Renal pelvis (tissue), 4 donors: ENCODE measurements around the gene TMEM220. TPM values are rescaled to one million over a fixed set of nuclear protein-coding genes. Genes with fewer than 3 reads are reported as not detected.
"Not testable (repeated sequence)": the region's sequence is repeated elsewhere in the genome, so short reads cannot be mapped to it uniquely, and the experiment has no call there.

ENCODE experiments used
- DNase-seq: peaks from one replicate; pipeline ENCODE4 v3.0.0-alpha.2; 2013
- polyA plus RNA-seq, 3 donors: library from polyadenylated mRNA; unstranded; fragments of 120-200 nt; gene quantifications; one replicate each; pipeline ENCODE4 v1.2.1, GENCODE V29; 2013; ENCODE audit not compliant: insufficient read length in 3 of 3

TMEM220 gene
- polyA plus RNA-seq, 3 donors: 8.4 to 16.4 (median 13.2) TPM

GRCh38 chr17:10732121-10732520, 2.3 kb upstream of the TMEM220 start:
- DNase-seq: not testable (repeated sequence)

DNA sequence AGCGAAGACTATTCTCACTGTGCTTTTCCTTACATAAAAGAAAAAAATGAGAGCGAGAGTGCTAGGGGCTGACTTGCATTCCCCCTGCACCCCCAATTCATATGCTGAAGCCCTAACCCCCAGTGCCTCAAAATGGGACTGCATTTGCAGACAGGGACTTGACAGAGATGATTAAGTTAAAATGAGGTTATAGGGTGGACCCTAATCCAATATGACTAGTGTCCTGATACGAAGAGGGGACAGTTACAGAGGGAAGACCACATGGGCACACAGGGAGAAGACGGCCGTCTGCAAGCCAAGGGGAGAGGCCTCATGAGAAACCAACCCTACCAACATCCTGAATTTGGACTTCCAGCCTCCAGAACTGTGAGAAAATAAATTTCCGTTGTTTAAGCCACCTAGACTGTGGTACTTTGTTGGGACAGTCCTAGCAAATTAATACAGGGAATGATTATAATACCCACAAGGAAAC, 1.6 kb upstream of the TMEM220 start:
- DNase-seq: no peak

DNA sequence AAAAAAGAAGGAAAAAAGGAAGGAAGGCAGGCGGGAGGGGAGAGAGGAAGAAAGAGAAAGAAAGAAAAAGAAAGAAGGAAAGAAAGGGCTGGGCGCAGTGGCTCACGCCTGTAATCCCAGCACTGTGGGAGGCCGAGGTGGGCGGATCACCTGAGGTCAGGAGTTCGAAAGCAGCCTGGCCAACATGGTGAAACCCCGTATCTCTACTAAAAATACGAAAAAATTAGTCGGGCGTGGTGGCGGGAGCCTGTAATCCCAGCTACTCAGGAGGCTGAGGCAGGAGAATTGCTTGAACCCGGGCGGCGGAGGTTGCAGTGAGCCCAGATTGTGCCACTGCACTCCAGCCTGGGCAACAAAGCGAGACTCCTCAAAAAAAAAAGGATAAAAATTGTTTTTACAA, 424 bp upstream of the TMEM220 start:
- not testable (repeated sequence) for DNase-seq

GRCh38 chr17:10728331-10728892, 1.4 kb downstream of the TMEM220 start:
- DNase-seq: no peak

DNA sequence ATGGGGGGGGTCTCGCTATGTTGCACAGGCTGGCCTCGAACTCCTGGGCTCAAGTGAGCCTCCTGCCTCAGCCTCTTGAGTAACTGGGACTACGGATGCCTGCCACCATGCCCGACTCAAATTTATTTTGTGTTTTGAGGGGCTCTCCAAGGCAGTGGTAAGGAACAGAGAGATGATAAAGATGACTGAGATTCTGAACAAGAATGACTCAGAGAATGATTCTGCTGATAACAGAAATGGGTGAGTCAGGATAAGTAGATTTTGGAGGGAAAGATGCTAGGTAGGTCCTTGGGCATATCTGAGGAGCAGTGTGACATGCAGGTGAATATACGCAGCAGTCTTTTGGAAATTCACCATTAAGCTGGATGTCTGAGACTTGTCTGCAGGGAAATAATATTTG, 2.6 kb downstream of the TMEM220 start:
- no peak for DNase-seq

DNA sequence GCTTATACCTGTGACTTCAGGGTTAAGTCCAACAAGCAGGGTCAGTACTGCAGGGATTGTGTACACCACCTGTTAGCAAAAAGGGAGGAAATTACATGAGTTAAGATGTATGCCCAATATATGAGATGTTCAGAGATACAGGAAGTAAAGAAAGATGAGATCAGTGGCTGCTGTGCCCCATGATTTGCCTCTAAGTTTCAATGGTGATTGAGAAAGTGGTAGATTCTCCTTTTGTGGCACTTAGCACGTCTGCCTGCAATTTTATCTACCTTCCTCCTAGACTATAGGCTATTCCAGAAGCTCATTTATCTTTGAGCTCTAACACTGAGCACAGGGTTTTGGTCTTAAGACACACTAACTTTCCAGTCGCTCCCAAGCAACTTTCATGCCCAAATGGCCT, 3.6 kb downstream of the TMEM220 start:
- no peak for DNase-seq

DNA sequence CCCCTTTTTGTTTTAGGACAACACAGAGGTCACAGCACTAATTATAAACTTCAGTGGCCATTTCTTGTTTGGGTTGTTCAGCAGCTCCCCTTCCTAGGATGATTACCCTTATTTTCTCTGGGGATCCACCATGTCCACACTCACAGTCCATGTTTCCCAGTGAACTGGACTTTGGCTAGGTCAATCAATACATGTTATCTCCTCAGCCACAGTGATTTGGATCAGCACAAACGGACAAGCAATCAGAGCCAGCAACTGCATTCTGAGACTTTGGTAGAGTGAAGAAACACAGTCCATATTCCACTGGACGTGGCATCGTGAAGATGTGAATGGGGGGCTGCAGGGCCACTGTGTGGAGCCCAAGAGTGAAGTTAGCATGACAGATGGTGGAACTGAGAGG, 4.6 kb downstream of the TMEM220 start:
- no peak for DNase-seq

DNA sequence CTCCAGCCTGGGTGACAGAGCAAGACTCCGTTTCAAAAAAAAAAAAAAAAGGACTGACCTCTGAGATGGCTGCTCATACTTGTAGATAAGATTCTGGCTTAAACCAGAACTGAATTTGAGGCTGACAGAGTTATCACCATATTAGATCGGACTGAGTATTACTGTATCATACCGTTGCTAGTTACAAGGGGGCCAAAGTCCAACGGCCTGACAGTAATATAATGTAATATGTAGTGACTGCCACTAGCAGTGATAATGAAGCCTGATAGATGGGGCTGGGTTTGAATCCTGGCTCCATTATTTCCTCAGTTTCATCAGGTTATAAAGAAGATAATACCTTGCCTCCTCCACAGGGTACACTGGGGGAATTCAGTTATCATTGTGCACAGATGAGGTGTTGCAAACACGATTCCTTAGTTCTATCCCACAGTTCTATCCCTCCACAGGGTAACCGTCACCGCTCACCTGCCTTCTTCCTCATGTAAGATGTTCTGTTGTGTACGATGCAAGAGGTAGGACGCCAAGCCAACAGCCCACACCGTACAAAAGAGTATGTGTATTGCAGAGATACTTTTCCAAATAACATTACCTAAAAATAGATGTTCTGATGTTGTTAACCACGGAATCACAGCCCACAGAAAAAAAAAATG, 5.2 kb downstream of the TMEM220 start:
- no peak for DNase-seq

DNA sequence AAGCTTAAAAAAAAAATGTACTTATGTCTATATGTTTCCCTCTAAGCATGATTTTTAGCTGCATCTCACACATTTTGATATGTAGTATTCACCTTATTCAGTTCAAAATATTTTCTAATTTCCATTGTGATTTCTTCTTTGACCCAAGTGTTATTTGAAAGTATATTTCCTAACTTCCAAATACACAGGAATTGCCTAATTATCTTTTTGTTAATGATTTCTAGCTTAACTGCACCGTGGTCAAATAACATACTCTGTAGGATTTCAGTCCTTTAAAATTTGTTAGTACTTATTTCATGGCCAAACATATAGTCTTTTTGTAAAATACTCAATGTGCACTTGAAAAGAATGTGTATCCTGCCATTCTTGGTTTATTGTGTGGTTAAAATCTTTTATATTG, 11.3 kb downstream of the TMEM220 start:
- no peak for DNase-seq

DNA sequence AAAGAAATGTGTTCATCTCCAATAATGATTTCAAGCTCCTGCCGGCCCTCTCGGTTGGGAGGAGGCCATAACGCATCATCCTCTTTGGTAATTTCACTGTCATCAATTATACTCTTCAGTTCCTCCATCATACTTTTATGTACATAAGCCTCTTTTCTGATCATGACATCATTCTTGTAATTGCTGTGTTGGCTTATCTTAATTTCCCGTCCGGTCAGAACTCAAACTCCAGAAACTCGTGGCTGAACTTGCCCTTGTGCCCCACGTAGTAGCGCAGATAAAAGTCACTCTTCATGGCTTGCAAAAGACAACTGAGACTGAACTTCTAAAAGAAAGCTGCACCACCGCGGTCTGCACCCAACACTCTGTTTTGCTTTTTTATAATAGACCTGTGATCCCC, 13.6 kb downstream of the TMEM220 start:
- no peak for DNase-seq

DNA sequence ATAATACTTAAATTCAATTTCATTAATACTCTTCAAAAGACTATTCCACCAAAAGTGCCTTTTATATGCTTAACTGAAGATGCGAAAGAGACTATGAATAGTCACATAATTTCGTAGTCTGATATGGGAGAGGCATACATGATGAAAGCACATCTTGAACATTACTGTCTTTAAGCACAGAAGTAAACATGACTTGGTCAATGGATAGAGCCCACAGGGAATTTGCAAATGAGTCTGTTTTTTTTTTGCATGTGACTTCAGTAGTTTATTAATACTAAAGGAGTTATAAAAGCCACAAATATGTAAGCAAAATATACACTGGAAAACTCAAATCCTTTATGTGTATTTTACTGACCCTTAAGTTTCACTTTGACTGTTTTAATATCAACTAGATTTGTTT, 16.5 kb downstream of the TMEM220 start:
- no peak for DNase-seq

DNA sequence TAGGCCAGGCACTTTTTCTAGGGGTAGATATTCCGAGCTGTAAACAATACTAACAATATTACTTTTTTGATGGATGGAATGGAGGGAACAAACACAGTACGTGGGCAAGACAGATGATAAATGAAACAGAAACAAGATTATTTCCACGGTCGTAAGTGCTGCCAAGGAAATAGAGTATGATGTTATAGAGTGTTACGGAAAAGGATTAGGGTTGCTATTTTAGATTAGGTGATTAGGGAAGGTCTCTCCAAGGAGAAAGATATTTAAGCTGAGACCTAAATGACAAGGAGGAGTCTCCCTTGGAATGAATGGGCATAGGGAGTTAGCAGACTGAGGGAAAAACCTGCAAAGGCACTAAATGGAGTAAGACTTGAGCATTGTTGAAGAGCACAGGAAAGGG, 24.1 kb downstream of the TMEM220 start:
- DNase-seq: no peak

GRCh38 chr17:10702574-10702973, 27.2 kb downstream of the TMEM220 start:
- DNase-seq: no peak

- DNase-seq: no peak
These were observed 30.0 kb downstream of the TMEM220 start for GRCh38 chr17:10699856-10700255.

- DNase-seq: no peak
These were observed 31.6 kb downstream of the TMEM220 start for GRCh38 chr17:10698096-10698818.

- peak; percentile 96 for DNase-seq
These were observed 32.4 kb downstream of the TMEM220 start, which contains the start of the genes ADPRM and SCO1 for GRCh38 chr17:10697092-10698081. TSS of gene ADPRM (plus strand) at chr17:10697594. CDS start at chr17:10704927, 7,333 bp downstream. TSS of gene SCO1 (minus strand) at chr17:10697533. CDS start at chr17:10697507, 26 bp downstream.

DNA sequence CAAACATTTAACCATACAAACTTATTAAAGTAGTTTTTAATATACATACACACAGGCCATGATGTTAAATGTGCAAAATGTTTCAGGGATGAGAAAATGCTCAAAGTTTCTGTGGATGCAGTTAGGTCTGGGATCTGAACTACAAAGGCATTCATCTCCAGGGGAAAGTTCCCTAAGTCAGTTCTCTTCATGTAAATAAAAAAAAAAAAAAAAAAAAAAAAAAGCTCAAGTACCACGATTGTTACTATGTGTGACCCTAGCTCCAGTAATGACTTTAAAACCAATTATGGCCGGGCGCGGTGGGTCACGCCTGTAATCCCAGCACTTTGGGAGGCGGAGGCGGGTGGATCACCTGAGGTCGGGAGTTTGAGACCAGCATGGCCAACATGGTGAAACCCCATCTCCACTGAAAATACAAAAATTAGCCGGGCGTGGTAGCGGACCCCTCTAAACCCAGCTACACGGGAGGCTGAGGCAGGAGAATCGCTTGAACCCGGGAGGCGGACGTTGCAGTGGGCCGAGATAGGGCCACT, 33.9 kb downstream of the TMEM220 start:
- not testable (repeated sequence) for DNase-seq

DNA sequence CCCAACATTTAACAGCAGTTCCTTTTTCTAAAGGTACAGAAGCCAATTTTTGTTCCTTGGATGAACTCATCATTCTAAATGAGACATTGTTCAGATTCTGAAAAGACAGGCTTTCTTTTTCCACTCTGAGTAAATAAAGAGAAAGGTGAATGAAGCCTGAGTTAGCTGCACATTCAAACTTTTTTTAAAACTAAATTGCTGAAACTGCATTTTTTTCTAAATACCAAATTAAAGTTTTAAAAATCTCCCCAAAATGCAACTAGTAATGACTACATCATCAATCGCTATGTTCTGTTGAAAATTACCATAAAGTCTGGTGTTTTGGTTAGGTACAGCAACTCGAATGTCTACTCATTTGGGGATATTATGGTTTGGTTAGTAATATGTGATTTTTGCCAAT, 42.3 kb downstream of the TMEM220 start:
- no peak for DNase-seq

- no peak for DNase-seq
These were observed 46.0 kb downstream of the TMEM220 start for GRCh38 chr17:10683853-10684252.

GRCh38 chr17:10681866-10682446, 47.9 kb downstream of the TMEM220 start:
- DNase-seq: no peak

GRCh38 chr17:10674704-10675103, 55.1 kb downstream of the TMEM220 start:
- DNase-seq: no peak
